T-helper 9 cell (primary cell): ENCODE results near the gene INF2.
A peak's percentile ranks its signal among the peaks of the same experiment; 100 is the strongest.

ENCODE experiments used
- DNase-seq: peaks from one replicate; pipeline ENCODE4 v3.0.0-alpha.2; 2020

INF2 gene

DNA sequence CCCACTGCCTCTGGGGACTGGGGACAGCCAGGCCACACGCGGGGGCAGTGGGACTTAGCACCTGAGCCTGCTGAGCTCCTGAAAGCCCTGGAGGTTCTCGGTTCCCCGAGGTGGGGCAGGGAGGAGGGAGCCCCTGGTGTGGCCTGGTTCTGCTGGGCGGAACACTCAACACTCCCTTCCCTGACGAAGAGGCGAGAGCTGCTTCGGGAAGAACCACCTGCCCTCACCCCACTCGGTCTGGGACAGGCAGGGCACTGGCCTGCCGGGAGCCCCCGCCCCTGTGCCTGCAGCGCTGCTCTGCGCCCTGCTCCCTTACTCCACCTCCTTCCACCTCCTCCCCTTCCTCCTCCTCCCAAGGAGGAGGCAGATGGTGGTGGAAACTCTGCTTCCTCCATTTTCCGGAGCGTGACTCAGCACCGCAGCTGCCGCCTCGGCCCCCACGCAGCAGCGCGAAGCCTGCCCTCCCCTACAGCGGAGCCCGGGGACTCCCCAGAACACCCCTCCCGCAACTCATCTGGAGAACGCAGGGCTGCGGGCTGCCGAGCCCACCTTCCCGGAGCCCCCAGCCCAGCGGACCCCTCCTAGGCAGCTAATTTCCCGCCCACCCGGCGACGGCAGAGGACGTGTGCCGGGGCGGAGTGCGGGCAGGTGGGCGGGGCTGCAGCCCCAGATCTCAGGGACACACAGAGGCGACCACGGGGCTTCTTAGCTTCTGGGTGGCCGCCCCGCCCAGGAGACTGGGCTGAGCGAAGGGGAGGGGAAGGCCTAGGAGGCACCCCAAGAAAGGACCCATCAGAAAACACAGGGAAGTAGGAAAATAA, 11.7 kb upstream of the INF2 start:
- DNase-seq = peak; percentile 40

DNA sequence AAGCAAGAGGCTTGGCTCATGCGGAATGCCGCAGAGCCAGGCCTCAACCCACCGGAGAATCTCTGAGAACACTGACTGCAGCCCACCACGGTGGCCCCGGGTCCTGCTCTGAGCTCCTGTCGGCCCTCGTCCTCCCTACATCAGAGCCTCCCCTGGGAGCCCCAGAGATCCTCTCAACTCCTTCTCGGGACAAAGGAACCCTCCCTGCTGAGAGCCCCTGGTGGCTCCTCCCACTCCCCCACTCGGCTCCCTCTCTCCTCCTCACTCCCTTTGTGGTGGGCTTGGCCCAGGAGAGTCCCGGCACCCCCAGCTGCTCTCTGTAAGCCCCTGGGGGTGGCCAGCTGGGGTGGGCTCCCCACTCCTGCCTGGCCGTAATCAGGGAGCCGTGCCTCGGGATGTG, 11.1 kb upstream of the INF2 start:
- no peak for DNase-seq

DNA sequence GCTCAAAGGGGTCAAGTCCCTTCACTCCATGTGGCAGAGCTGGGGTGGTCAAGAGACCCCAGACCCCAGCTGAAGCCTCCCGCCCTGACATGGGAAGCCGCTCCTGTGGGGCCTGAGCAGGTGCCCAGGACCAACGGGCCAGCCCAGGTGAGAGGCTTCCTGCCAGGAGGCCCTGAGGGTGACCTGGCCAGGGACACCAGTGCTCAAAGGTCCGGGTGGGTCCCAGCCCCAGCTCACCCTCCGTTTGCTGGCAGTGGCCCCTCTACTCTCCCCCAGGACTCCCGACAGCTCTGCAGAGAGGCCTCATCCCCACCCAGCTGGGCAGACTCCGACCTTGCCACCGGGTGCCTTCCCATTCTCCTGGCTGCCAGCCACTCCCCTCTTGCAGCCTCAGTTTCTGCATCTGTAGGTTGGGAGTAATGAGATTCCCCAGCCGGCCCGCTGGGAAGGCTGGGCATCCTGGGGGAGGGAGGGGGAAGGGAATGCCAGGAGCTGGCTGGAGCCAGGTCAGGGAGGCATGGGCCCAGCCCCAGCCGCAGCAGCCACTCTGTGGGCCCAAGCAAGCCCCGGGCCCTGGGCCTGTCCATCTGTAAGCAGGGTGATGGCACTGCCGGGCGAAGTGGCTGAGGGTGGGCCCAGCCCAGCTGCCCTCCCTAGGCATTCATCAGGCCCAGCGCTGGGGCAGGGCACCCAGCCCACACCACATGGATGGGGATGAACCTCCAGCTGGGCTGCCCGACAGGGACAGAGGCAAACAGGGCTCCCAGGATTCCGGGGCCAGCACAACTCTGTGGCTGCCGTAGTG, 10.3 kb upstream of the INF2 start:
- DNase-seq = no peak

DNA sequence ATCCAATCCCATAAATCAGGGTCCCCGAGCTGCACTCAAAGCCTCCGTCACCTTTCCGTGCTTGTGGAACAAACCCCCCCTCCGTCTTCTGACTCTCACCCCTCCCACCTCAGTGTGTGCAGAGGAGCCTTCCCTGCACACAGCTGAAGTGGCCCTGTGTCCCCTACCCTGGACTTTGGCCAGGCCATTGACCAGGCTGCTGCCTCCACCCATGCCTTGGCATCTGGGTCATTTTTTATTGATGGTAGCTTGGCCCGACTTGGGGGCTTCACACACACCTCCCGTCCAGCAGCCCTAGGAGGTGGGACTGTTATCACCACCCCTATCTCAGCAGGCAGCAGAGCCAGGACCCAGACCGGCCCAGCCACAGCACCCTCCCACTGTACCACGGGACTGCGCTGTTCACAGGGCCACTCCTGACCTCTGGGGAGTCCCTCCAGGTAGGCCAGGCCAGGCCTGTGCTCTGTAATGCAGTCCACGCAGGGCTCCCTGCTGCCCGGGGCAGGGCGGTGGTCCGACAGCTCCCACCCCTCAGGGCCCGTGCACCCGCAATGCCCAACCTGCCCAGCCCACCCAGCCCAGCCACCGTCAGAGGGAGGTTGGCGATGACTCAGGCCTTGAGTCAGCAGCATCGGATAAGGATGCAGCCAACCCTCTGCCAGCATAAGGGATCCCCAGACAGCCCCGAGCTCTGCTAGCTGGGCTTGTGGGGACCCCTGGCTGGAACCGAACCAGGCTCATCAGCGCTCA, 9.2 kb upstream of the INF2 start:
- DNase-seq = no peak

DNA sequence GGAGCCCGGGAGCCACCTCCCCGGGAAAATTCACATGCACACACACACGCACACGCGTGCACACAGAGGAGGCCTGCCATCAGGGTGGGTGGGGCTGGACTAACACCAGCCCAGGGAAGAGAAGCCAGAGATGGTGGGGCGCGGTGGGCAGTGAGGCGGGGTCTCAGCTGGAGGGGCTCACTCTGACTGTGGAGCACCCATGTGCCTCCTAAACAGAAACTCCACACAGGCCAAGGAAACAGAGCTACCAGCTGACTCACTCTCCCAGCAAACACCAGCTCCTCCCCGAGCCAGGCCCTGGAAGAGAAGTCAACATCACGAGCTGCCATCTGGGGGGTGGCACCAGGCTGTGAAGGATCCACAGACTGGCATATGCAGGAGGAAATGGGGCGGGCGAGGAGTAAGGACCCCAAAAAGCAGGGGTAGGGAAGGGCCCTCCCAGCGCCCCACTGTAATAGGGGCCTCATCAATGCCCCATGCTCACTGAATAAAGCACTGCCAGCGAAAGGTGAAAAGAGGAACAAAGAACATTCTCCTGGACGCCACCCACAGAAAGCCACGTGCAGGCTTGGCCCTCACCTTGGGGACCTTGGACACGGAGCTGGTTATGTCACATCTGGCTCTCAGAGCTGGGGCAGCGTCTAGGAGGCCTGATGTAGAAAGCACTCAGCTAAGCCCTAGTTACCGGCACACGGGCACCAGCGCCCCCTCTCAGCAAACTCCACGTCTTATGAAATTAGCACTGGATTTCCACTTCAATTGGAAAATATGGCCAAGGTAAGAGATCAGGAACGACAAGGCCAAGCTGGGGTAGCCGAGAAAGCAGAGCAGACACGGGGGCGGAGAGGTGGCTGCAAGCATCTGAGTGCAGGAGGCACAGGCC, 8.4 kb upstream of the INF2 start:
- no peak for DNase-seq

DNA sequence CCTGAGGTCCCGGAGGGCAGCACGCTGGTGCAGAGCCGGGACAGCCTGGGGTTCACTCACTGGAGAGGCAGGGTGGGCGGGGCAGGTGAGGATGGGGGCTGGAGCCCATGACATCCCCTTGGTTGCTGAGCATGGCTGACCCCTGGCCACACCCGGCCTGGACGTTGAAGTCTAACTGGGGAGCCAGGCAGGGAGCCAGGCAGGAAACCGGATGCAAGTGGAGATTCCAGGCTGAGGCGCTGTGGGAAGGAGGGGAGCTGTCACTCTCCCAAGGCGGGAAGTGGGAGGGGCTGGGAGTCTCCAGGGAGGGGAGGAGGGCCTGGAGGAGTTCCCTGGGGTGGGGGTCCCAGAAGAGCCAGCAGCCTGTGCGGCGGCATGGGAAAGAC, 7.7 kb upstream of the INF2 start:
- DNase-seq = no peak

DNA sequence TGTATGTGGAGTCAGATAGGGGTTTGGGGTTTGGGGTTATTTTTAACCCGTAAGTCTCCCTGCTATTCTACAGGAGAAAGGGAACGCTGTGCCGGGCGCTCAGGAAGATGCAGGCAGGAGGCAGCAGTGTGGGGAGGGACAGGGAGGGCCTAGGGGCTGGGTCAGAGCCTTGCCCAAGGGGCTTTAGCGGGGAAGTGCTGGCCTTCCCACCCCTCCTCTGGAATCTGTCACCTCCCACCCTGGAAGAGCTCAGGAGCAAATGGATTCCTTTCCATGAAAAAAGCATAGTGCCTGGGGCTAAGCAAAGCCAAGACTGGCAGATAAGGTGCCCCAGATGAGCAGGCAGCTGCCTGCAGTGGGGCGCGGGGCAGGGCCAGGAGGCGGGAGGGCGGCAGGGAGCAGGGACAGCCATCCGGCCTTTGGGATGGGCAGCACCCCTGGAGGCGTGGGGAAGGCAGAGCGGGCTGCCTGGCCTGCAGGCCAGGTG, 7.3 kb upstream of the INF2 start:
- DNase-seq = no peak

DNA sequence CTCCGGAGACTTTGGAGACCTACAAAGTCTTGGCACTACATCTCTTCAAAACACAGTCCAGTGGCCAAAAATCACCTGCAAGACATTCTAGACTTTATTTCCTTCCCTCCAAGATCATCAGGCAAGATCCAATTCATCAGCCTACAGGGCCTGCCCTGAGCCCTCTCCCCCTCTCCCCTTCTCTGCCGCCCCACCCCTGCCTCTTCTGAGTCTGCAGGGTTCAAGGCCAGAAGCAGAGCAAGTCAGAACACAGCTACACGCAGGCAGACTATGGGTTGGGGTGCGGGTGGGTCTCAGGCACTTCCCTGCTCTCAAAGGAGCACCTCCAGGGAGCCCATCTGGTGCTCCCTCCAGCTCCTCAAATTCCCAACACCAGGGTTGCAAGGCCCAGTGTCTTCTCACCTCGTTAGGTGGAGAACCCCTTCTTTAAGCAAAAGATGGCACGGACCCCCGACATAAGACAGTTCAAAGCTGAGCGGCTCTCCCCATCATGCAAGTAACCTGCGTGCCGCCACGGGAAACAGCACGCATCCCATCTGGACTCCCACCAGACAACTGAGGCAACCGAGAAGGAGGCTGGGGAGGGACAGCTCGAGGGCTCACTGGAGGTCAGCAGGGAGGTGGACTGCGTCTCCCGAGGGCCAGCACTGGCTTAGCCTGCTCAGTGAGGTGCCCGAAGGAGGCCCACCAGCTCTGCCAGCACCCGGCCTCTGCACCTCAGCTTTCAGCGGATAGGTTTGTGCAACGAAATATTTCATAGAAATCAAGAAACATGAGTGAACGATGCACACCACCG, 5.6 kb upstream of the INF2 start:
- DNase-seq = no peak

DNA sequence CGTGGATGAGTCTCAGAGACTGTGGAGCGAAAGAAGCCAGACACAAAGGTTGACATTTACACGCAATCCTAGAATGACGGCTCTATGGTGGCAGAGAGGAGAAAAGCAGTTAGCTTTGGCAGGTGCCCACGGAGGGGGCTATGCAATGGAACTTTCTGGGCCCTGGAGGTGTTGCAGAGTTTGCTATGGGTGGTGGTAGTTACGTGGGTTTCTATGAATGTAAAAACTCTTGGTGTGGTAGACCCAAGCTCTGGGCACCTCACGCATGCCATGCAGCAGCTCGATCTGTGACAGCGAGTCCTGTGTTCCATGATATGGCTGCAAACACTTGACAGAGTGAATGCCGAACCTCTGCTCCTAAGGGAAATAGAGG, 5.0 kb upstream of the INF2 start:
- no peak for DNase-seq

DNA sequence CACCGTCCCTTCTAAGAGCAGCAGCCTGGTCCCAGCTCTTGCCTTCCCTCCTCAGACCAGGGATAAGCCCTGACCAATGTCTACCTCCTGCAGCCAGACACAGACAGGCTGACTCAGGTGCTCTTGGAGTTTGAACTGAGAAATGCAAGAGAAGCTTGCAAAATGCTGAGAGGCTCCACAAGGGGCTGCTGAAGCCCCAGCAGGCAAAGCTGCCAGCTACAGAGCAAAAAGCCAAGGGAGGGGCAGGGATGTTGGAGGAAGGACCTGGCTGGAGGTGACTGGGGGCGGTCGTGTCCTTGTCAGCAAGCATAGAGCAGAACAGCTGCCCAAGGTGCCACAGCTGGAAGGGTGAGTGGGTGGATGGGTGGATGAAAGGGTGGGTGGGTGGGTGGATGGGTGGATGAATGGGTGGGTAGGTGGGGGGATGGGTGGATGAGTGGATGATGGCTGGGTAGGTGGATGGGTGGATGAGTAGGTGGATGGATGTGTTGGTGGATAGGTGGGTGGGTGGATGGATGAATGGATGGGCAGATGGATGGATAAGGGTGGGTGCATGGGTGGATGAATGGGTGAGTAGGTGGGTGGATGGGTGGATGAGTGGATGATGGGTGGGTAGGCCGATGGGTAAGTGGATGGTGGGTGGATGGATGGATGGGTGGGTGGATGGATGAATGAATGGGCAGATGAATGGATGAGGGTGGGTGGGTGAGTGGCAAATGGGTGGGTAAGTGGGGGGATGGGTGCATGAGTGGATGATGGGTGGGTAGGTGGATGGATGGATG, 4.0 kb upstream of the INF2 start:
- DNase-seq = no peak

DNA sequence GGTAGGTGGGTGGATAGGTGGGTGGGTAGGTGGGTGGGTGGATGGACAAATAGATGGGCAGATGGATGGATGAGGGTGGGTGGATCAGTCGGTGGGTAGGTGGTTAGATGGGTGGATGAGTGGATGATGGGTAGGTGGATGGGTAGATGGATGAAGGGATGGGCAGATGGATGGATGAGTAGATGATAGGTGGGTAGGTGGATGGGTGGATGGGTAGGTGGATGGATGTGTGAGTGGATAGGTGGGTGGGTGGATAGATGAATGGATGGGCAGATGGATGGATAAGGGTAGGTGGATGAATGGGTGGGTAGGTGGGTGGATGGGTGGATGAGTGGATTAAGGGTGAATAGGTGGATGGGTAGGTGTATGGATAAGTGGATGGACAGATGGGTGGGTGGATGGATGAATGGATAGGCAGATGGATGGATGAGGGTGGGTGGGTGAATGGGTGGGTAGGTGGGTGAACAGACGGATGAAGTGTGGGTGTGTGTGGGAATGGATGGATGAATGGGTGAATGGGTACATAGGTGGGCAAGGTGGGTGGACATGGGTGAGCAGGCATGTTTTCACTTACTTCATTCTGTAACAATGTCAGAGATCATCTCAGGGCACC, 3.3 kb upstream of the INF2 start:
- no peak for DNase-seq

DNA sequence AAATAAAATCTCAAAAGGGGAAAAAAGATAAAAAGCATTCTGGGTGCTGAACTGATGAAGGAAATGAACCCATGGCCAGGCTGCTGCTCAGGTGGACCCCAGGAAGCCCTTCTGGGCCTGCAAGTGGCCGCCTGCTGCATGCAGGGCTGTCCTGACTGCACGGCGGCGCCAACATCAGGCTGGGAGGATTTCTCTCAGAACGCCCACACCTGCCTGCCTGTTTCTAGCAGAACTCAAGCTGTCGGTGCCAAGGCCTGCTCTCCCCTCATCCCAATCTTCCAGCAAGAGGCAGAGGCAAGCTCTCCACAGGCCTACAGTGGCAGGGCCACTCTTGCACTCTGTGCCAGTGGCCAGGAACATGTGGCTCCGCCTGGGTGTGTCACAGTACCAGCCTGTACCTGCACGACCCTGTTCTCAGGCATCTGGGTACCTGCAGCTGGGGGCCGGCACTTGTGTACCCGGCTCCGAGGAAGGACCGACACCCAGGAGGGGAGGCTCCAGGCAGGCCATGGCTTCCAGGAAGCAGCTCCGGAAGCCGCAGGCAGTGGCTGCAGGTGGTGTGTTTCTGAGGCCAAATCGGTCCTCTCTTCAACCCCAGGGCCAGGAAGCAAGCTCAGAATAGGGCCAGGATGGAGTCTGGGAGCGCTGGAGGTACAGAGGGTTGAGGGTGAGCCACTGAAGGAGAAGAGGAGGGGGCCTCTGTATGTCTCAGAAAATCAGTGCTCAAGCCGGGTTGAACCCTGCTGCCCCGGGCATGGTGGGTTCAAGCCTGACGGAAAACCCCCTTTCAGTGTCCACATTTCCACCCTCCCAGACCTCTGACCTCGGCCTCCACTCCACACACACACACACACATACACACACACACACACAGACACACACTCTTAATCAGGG, 2.5 kb upstream of the INF2 start:
- DNase-seq = no peak

DNA sequence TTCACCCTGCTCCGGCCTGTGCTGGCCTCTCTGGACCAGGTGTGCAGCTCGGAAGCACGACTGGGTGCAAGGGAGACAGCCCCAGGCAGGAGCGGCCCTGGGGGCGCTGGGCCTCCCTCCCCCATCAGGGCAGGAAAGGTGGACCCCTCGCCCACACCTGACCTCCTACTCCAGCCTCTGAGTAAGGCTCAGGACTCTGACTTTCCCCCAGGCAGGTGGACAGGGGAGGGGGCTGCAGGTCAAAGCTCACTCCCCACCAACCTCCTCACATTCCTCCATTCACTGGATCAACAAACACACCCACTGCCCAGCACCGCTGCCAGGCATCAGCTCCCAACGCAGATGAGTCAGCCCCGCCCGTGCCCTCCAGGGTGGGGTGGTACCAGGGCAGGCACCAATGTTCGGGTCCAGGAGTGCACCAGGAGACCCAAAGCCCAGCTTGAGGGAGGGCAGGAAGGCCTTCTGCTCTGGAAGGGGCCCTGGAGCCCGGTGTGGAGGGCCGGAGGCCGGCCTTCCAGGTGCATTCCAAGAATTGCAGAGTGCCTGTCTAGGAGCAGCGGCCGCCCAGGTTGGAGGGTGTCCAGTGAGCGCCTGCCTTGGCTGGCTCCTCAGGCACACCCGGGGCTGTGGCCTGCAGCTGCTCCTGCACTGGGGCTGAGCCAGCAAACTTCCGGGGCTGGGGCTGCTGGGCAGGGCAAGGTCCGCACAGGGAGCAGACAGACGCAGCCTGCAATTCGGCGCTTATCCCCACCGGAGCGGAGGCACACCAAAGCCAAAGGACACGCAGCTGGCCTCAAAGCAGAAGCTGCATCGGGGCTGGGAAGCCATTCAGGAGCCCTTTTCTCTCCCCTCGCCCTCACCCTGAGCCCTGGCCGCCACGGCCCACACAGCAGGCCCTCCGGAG, 1.6 kb upstream of the INF2 start:
- no peak for DNase-seq

DNA sequence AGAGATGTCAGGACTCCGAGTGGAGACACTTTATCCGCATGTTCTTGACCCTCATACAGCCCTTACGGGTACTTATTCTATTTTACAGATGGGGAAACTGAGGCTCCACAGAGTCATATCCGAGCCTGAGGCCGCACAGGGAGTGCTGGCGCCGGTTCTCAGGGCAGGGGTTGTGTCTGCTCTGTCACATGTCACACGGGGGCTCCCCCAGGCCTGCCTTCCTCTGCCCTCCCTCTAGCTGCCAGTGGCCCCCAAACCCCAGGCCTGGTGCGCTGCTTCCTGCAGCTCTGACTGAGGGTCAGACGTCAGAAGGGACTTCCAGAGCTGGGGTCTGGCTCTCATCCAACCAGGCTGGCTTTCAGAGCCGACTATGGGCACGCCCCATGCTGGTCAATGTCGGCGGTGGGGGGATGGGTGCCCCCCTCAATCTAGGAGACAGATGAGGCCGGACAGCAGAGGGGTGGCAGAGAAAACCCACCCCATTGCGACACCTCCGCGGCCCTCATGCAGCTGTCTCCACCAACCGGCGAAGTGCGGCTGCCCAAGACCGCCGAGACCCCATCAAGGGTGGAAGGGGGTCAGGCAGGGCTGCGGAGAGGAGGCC, 811 bp upstream of the INF2 start:
- no peak for DNase-seq

DNA sequence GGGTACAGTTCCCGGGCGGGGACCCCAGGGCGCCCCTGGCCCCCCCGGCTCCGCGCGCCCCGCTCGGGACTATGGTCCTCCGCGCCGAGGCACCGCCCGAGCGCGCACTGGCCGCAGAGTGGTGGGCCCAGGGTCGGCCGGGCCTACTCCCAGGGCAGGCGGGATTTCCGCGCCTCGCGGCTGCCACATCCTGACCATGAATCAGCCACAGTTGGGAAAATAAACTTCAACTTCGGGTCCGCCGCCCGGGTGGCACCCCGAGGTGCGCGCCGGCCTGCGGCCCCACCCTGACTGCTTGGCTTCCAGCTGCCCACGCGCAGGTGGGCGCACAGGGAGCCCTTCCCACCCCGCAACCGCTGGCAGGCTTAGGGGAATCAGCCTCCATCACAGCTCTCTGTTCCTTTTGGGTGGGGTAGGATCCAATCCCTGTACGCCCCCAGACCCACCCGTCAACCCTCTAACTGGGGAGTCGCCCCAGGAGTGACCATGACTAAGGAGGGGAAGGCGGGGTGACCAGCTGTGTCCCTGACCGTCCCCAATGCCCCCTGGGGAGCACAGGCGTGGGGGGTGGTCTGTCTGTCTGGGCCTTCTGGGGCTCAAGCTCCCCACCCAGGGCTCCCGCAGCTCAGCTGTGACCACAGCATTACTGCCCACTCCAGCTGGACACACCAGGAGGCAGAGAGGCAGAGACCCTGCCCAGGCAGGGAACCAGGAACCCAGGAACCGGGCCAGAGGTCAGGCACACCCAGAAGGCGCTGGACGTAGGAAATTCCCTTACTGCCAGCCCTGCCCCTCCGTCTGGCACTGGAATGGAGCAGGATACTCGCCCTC, 678 bp downstream of the INF2 start:
- no peak for DNase-seq

DNA sequence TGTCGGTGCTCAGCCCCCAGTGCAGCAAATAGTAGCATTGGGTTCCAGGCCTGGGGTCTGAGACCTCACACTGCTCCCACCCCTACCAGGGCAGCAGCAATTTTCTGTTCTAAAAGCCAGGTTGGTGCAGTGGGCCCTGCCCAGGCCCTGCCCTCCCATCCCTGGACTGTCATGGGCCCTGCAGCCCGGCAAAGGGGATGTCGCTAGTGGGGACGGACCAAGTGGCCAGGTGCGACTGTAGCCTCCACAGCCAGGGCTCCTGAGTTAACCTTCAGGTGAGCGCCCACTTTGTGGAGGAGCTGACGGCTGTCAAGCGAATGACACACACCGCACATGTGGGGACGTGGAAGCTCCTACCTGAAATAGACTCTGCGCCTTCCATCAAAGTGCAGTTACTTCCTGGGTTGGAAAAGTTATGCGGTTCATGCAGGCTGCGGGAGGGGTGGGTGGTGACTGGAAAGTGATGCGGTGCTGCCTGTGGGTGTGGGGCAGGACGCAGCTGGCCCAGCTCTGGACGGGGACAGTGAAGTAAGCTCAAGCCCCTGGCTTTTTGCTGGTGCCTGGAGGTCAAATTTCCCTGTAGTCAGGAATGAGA, 1.5 kb downstream of the INF2 start:
- DNase-seq = no peak
